ENCODE measurements around the gene COLGALT1. TPM values are rescaled to one million over a fixed set of nuclear protein-coding genes. Genes with fewer than 3 reads are reported as not detected.

The COLGALT1 gene
- total RNA-seq, 1 donor from 2014 or later: 121 TPM

GRCh38 chr19:17627161-17627560, 71.7 kb downstream of the COLGALT1 start:
- H3K9me3 Mint-ChIP-seq (ENCODE audit: unreplicated experiment): no peaks in the 10 kb centered on the region
- no peak for DNase-seq (ENCODE audit: extremely low spot score, unreplicated experiment)
- no peaks in the 10 kb centered on the region for H3K36me3 Mint-ChIP-seq (ENCODE audit: unreplicated experiment)

DNA sequence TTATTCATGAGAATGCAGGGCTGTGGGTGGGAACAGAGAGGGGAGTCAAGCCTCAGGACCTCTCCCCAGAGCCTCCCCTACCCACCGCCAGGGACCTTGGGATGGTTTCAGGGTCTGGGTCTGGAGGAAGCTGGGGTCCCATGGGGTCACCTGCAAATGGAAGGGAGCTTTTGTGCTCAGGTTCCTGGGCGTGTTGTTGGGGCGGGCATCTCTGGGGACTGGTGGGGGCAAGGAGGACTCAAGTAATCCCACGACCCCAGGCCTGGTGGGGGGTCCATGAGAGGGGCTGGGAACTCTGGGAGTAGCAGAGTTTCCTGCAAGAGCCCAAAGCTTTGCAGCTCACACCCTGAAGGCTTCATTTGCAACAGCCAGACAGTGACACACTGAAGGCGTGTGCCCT, 72.5 kb downstream of the COLGALT1 start:
- no peaks in the 10 kb centered on the region for H3K36me3 Mint-ChIP-seq (ENCODE audit: unreplicated experiment)
- no peaks in the 10 kb centered on the region for H3K27me3 Mint-ChIP-seq (ENCODE audit: unreplicated experiment)
- H3K4me1 Mint-ChIP-seq (ENCODE audit: unreplicated experiment): no peaks in the 10 kb centered on the region
- TF ChIP-seq CTCF (IDR thresholded peaks at IDR 0.05): no peak
- H3K9me3 Mint-ChIP-seq (ENCODE audit: unreplicated experiment): no peaks in the 10 kb centered on the region
- DNase-seq (ENCODE audit: extremely low spot score, unreplicated experiment): no peak
- no peak overlapping the region for H3K4me3 Mint-ChIP-seq (ENCODE audit: unreplicated experiment)
- no peak overlapping the region for H3K27ac Mint-ChIP-seq (ENCODE audit: unreplicated experiment)

More at GRCh38 chr19:17627161-17627560, 71.7 kb downstream of the COLGALT1 start:
- no peak for TF ChIP-seq CTCF (IDR thresholded peaks at IDR 0.05)
- Mint-ChIP-seq H3K4me3 (ENCODE audit: unreplicated experiment) (no peak overlapping the region), H3K27me3 (ENCODE audit: unreplicated experiment) (no peaks in the 10 kb centered on the region), H3K27ac (ENCODE audit: unreplicated experiment) (no peak overlapping the region), H3K4me1 (ENCODE audit: unreplicated experiment) (no peaks in the 10 kb centered on the region)

GRCh38 chr19:17629760-17630159, 74.3 kb downstream of the COLGALT1 start:
- Mint-ChIP-seq H3K4me3 (ENCODE audit: unreplicated experiment) (no peak overlapping the region), H3K36me3 (ENCODE audit: unreplicated experiment) (no peaks in the 10 kb centered on the region), H3K27me3 (ENCODE audit: unreplicated experiment) (no peaks in the 10 kb centered on the region), H3K27ac (ENCODE audit: unreplicated experiment) (no peak overlapping the region), H3K9me3 (ENCODE audit: unreplicated experiment) (no peaks in the 10 kb centered on the region), H3K4me1 (ENCODE audit: unreplicated experiment) (no peaks in the 10 kb centered on the region)
- TF ChIP-seq CTCF (IDR thresholded peaks at IDR 0.05): no peak
- no peak for DNase-seq (ENCODE audit: extremely low spot score, unreplicated experiment)

DNA sequence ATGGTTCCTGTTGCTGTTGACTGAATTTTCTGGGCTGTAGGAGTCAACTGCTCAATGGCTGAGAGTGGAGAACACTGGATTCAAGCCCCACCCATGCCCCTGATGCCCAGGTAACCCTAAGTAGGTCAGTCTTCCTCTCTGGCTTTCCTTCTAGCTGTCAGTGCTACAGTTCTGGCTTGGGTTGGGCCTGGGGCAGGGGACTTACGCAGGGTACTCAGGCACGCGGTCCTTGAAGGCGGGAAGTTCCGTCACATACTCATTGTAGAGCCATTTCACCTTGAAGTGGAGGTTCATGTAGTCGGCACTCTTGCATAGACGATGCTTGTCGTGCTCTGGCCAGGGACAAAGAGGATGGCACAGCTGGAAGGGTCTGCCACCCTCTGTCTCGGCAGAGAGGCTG, 77.1 kb downstream of the COLGALT1 start:
- no peaks in the 10 kb centered on the region for H3K9me3 Mint-ChIP-seq (ENCODE audit: unreplicated experiment)
- H3K27ac Mint-ChIP-seq (ENCODE audit: unreplicated experiment): no peak overlapping the region
- H3K36me3 Mint-ChIP-seq (ENCODE audit: unreplicated experiment): no peaks in the 10 kb centered on the region
- TF ChIP-seq CTCF (IDR thresholded peaks at IDR 0.05): no peak
- no peak overlapping the region for H3K4me3 Mint-ChIP-seq (ENCODE audit: unreplicated experiment)
- no peak for DNase-seq (ENCODE audit: extremely low spot score, unreplicated experiment)
- no peaks in the 10 kb centered on the region for H3K4me1 Mint-ChIP-seq (ENCODE audit: unreplicated experiment)
- no peaks in the 10 kb centered on the region for H3K27me3 Mint-ChIP-seq (ENCODE audit: unreplicated experiment)

Other genes starting within 250 kb of the COLGALT1 start
- gene MRPL34, start 249.8 kb upstream of the COLGALT1 start, total RNA-seq: 66.9 and 78.8 TPM in 2 replicates
- gene DDA1, start 246.1 kb upstream of the COLGALT1 start, total RNA-seq: 46.3 and 50.0 TPM in 2 replicates
- 17.7 and 21.9 TPM in 2 replicates for gene ANO8, start 220.8 kb upstream of the COLGALT1 start, total RNA-seq
- gene GTPBP3, start 218.1 kb upstream of the COLGALT1 start, total RNA-seq: 27.2 and 28.9 TPM in 2 replicates
- gene PLVAP, start 178.3 kb upstream of the COLGALT1 start, total RNA-seq: 0.26 TPM in 1 of 2 replicates, not detected in the other
- not detected in 2 replicates for gene CCDC194, start 161.5 kb upstream of the COLGALT1 start, total RNA-seq
- gene BST2, start 150.0 kb upstream of the COLGALT1 start, total RNA-seq: 1.8 and 2.3 TPM in 2 replicates
- gene MVB12A, start 135.6 kb upstream of the COLGALT1 start, total RNA-seq: 59.2 and 63.2 TPM in 2 replicates
- 0.30 and 0.55 TPM in 2 replicates for gene TMEM221, start 107.0 kb upstream of the COLGALT1 start, total RNA-seq
- not detected in 2 replicates for gene NXNL1, start 94.7 kb upstream of the COLGALT1 start, total RNA-seq
- 12.5 and 14.8 TPM in 2 replicates for gene SLC27A1, start 85.1 kb upstream of the COLGALT1 start, total RNA-seq
- 112 and 115 TPM in 2 replicates for gene PGLS, start 44.0 kb upstream of the COLGALT1 start, total RNA-seq
- gene UNC13A, start 132.7 kb downstream of the COLGALT1 start, total RNA-seq: 1.3 and 1.6 TPM in 2 replicates
- gene MAP1S, start 163.8 kb downstream of the COLGALT1 start, total RNA-seq: 56.5 and 63.1 TPM in 2 replicates
- 0.56 and 1.0 TPM in 2 replicates for gene FCHO1, start 195.8 kb downstream of the COLGALT1 start, total RNA-seq
- gene B3GNT3, start 239.5 kb downstream of the COLGALT1 start, total RNA-seq: not detected in 2 replicates